Activated CD4-positive, alpha-beta T cell treated with anti-CD3 and anti-CD28 coated beads, Interleukin-2, amount 10 ng/mL, durations not matched to agents 24 days and 14 days (primary cell): Measurements from ENCODE around the gene BCL7B. TPM values are rescaled to one million over a fixed set of nuclear protein-coding genes. Genes with fewer than 3 reads are reported as not detected.
"Not testable (repeated sequence)": the region's sequence is repeated elsewhere in the genome, so short reads cannot be mapped to it uniquely, and the experiment has no call there.

ENCODE experiments used
- DNase-seq: peaks from one replicate; pipeline ENCODE4 v3.0.0; 2022
- H3K27ac Mint-ChIP-seq: one replicate; pipeline ENCODE4 v1.8.0; 2022; ENCODE audit warnings: mild to moderate bottlenecking, mixed read lengths
- H3K27me3 Mint-ChIP-seq: one replicate; pipeline ENCODE4 v1.8.0; 2022; ENCODE audit warnings: mixed read lengths
- H3K36me3 Mint-ChIP-seq: one replicate; pipeline ENCODE4 v1.8.0; 2022; ENCODE audit warnings: low read depth, mild to moderate bottlenecking, mixed read lengths
- H3K4me1 Mint-ChIP-seq: one replicate; pipeline ENCODE4 v1.8.0; 2021; ENCODE audit warnings: mixed read lengths
- H3K4me3 Mint-ChIP-seq: one replicate; pipeline ENCODE4 v1.8.0; 2022; ENCODE audit warnings: mild to moderate bottlenecking, moderate library complexity, mixed read lengths
- H3K9me3 Mint-ChIP-seq: one replicate; pipeline ENCODE4 v1.8.0; 2021; ENCODE audit warnings: mixed read lengths
- intact Hi-C: fragments of 100-400 bp; cut with micrococcal nuclease; formaldehyde crosslinking; loops from one replicate; pipeline ENCODE4 v1.15.1; 2023
- total RNA-seq: library from RNA; stranded (reverse); gene quantifications from 2 replicates; pipeline ENCODE4 v1.2.3, GENCODE V29; 2022

The BCL7B gene
- total RNA-seq, 1 donor from 2014 or later = 75.9 TPM

DNA sequence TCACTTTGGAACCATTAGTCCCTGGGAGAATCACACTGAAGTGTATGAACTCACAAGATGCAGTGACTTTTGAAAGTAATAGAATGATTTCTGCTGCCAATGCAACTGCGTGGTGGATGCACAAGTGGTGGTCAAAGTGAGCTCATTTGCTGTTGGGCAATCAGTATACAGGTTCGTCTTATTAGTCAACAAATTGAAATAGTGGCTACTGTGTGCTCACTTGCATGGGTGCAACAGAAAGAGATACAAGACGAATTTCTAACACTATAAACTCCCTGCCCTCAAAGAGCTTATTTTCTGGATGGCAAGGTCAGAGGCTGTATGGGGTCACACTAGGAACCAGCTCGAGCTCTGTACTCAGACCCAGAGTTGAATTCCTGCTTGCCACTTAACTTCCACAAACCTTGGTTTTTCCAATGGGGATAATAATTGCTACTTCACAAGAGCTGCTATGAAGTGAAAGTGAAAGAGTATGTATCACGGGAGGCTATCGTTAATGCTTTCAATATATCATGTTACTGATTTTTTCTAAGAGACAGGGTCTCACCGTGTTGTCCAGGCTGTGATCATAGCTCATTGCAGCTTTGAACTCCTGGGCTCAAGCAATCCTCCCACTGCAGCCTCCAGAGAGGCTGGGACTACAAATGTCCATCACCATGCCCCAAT is 8.3 kb upstream of the BCL7B start:
- no peaks in the 10 kb centered on the region for H3K9me3 Mint-ChIP-seq
- peaks cover 18% of the 10 kb centered on the region for H3K36me3 Mint-ChIP-seq
- no peak overlapping the region for H3K27ac Mint-ChIP-seq
- peak overlapping the region; percentile 62 for H3K4me3 Mint-ChIP-seq
- no peaks in the 10 kb centered on the region for H3K27me3 Mint-ChIP-seq
- intact Hi-C loops = no loop called here
- H3K4me1 Mint-ChIP-seq = peaks cover 30% of the 10 kb centered on the region
- no peak for DNase-seq

DNA sequence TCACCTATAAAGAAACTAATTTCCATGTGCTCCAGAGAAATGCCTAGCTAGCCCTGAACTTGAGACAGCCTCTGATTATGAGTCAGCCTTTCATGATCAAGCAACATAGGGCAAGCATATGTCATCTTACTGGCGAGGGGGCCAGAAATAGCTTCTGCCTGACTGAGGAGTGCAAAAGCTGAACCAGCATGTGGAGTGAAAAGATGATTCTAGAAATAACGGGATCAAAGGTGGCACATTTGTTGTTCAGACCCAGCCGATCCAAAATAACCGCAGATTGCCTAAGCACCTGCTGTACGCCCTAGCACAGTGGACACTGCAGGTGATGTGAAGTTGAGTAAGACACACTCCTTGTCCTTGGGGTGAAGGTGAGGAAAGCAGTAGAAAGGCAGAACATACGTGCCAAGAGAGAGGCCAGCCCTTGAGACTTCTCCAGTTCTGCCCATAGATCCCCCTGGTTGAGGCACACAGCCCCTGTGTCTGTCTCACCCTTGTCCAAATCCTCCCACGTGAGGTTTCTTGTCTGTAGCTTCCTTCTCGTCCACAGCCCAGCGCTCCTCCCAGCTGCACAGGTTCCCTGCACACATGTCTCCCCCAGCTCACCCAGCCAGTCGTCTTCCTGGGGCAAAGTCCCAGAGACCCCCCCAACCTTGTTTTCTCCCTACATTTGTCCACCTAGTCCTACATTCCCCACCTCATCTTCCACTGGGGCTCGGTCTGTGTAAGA is 2.8 kb upstream of the BCL7B start:
- Mint-ChIP-seq H3K9me3 (no peaks in the 10 kb centered on the region), H3K27me3 (no peaks in the 10 kb centered on the region), H3K36me3 (peaks cover 4% of the 10 kb centered on the region), H3K4me1 (peaks cover 26% of the 10 kb centered on the region), H3K4me3 (no peak overlapping the region), H3K27ac (peak overlapping the region; percentile 10)
- intact Hi-C loops = no loop called here
- DNase-seq = no peak

DNA sequence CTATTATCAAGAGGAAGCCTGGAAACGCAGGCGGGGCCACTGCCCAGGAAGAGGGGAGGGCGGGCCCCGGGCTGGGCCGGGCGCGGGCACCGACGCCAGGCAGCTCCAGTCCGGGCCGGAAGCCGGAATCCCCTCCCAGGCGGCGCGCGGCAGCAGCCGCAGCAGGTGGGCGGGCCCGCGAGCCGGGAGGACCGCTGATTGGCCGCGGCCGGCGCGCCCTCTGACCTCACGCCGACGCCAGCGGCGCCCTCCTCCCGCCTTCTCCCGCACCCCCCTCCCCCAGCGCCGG is 438 bp downstream of the BCL7B start:
- no peaks in the 10 kb centered on the region for H3K9me3 Mint-ChIP-seq
- intact Hi-C loops = loop anchor here (1.0 kb wide), 4 partner anchors 21 to 181 kb away; partner anchors contain the start of genes ABHD11, BAZ1B, BUD23 and DNAJC30
- H3K27me3 Mint-ChIP-seq = no peaks in the 10 kb centered on the region
- H3K36me3 Mint-ChIP-seq = peaks cover 16% of the 10 kb centered on the region
- peak overlapping the region; percentile 95 for H3K27ac Mint-ChIP-seq
- H3K4me1 Mint-ChIP-seq = peaks cover 32% of the 10 kb centered on the region
- peak; percentile 98 for DNase-seq
- peak overlapping the region; percentile 89 for H3K4me3 Mint-ChIP-seq

DNA sequence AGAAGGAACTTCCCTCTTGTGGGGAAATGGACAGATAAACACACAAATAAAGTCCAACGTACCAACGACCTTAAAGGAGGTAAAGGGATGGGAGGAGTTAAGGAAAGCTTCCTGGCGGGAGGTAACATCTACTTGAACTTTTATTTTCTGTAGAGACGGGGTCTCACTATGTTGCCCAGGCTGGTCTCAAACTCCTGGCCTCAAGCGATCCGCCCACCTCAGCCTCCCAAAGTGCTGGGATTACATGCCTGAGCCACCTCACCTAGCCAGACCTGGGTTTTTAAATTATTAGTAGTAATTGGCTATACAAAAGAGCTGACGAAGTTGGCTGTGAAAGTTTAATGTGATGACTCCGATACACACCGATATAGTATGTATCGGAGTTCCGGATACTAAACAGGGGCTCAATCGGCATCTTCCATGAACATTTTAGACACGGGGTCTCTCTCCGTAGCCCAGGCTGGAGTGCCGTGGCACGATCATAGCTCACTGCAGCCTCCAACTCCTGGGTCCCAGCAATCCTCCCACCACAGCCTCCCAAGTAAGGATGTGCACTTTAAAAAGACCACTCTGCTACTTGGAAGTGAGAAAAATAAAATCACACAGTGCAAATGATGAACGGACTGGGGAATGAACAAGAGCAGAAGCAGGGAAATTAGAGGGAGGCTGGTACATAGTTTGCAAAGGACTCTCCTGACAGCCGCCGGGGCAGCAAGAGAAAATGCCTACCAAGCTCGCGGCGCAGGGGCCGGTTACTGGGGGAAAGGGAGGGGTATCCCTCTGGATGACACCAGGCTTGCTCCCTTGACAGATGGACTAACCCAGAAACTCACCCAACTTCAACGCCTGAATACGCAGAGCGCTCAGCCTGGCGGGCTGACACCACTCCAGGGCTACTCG is 1.0 kb downstream of the BCL7B start:
- Mint-ChIP-seq H3K9me3 (no peaks in the 10 kb centered on the region), H3K36me3 (peaks cover 17% of the 10 kb centered on the region), H3K4me3 (peak overlapping the region; percentile 89), H3K27me3 (no peaks in the 10 kb centered on the region), H3K4me1 (peaks cover 29% of the 10 kb centered on the region), H3K27ac (peak overlapping the region; percentile 79)
- DNase-seq = no peak
- intact Hi-C loops = loop anchor here (1.0 kb wide), 4 partner anchors 22 to 182 kb away; partner anchors contain the start of genes ABHD11, BAZ1B, BUD23 and DNAJC30

DNA sequence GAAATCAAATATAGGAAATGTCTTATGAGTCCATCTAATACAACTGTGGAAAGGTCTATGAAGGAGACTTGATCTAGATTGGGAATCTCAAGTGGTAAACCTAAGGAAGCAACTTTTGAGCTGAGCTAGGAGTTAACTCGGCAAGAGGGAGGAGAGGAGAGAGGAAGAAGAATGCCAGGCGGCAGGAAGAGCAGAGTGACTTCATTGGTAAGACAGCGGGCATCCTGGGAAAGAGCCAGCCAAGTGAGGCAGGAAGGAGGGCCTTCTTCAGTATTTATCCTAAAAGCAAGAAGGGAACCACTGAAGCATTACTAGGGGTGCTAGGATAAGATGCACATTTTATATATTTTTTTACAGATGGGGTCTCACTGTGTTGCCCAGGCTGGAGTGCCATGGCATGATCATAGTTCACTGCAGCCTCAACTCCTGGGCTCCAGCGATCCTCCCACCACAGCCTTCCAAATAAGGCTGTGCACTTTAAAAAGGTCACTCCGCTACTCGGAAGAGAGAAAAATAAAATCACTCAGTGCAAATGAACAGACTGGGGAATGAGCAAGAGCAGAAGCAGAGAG is 2.0 kb downstream of the BCL7B start:
- Mint-ChIP-seq H3K4me1 (peaks cover 29% of the 10 kb centered on the region), H3K27me3 (no peaks in the 10 kb centered on the region), H3K27ac (peak overlapping the region; percentile 67), H3K4me3 (peak overlapping the region; percentile 89), H3K36me3 (peaks cover 20% of the 10 kb centered on the region), H3K9me3 (no peaks in the 10 kb centered on the region)
- intact Hi-C loops = no loop called here
- DNase-seq = no peak

DNA sequence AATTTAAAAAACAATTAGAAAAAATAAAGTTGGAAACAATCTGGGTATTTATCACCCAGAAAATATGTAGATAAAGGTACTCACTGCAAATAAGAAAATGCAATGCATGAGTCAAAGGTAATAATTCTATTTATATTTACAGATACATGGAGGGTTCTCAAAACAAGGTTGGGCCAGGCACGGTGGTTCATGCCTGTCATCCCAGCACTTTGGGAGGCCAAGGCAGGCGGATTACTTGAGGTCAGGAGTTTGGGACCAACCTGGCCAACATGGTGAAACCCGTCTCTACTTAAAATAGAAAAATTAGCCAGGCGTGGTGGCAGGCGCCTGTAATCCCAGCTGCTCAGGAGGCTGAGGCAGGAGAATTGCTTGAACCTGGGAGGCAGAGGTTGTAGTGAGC is 7.4 kb downstream of the BCL7B start:
- H3K9me3 Mint-ChIP-seq, H3K27ac Mint-ChIP-seq, DNase-seq, intact Hi-C loops, H3K4me3 Mint-ChIP-seq, H3K27me3 Mint-ChIP-seq: not testable (repeated sequence)
- Mint-ChIP-seq H3K36me3 (peaks cover 38% of the 10 kb centered on the region), H3K4me1 (peaks cover 29% of the 10 kb centered on the region)

DNA sequence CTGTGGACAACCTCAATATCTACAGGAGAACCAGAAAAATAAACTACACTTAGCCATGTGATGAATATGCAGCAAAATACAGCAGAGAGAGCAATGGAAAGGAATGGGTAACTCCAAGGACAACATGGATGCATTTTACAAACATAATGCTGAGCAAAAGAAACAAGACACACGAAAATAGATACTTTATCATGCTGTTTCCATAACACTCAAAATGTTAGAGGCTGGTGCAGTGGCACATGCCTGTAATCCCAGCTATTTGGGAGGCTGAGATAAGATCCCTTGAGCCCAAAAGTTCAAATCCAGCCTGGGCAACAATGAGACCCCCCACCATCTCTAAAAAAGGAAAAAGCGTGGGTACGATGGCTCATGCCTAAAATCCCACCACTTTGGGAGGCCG is 8.3 kb downstream of the BCL7B start:
- H3K27ac Mint-ChIP-seq = no peak overlapping the region
- no peaks in the 10 kb centered on the region for H3K27me3 Mint-ChIP-seq
- H3K4me1 Mint-ChIP-seq = peaks cover 23% of the 10 kb centered on the region
- no peaks in the 10 kb centered on the region for H3K9me3 Mint-ChIP-seq
- intact Hi-C loops = no loop called here
- no peak for DNase-seq
- H3K36me3 Mint-ChIP-seq = peaks cover 35% of the 10 kb centered on the region
- H3K4me3 Mint-ChIP-seq = no peak overlapping the region

DNA sequence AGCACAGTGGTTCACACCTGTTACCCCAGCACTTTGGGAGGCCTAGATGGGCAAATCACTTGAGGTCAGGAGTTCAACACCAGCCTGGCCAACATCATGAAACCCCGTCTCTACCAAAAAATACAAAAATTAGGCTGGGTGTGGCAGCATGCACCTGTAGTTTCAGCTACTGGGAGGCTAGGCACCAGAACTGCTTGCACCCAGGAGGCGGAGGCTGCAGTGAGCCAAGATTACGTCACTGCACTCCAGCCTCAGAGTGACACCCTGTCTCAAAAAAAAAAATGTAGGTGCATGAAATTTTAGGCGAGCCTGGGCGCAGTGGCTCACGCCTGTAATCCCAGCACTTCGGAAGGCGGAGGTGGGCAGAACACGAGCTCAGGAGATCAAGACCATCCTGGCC is 9.6 kb downstream of the BCL7B start:
- Mint-ChIP-seq H3K4me3 (no peak overlapping the region), H3K9me3 (no peaks in the 10 kb centered on the region), H3K27ac (no peak overlapping the region), H3K27me3 (no peaks in the 10 kb centered on the region), H3K36me3 (peaks cover 36% of the 10 kb centered on the region), H3K4me1 (peaks cover 21% of the 10 kb centered on the region)
- intact Hi-C loops = no loop called here
- DNase-seq = no peak

DNA sequence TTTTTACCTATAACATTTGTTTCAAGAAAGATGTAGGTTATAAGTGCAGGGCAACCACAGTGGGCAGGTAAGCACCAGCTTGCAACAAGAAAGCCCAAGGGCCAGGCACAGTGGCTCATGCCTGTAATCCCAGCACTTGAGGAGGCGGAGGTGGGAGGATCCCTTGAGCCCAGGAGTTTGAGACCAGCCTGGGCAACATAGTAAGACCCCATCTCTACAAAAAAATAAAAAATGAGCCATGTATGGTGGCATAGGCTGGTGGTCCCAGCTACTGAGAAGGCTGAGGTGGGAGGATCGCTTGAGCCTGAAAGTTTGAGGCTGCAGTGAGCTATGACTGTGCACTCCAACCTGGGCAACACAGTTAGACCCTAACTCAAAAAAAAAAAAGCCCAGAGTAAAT is 12.8 kb downstream of the BCL7B start:
- Mint-ChIP-seq H3K9me3 (no peaks in the 10 kb centered on the region), H3K4me1 (peaks cover 19% of the 10 kb centered on the region), H3K36me3 (peaks cover 49% of the 10 kb centered on the region), H3K4me3 (no peak overlapping the region), H3K27ac (no peak overlapping the region), H3K27me3 (no peaks in the 10 kb centered on the region)
- intact Hi-C loops = no loop called here
- no peak for DNase-seq

DNA sequence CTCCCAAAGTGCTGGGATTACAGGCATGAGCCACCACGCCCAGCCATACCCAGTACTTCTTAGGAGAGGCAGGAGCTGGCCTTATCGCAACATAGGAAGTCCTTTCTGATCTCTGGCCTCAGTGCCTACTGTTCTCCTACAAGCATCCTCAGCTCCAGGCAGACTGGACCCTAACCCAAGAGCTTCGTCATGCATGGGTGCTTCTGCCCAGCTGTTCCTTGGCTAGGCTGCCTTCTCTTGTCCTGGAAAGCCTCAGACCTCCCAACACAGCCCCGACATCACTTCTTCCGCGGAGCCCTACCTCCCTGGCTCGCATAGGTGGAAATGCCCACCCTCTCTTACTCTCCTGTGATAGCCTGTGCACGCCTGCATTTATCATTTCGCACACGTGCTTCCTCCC is 15.8 kb downstream of the BCL7B start:
- Mint-ChIP-seq H3K36me3 (peaks cover 59% of the 10 kb centered on the region), H3K27ac (no peak overlapping the region), H3K4me1 (peaks cover 4% of the 10 kb centered on the region), H3K9me3 (no peaks in the 10 kb centered on the region), H3K27me3 (no peaks in the 10 kb centered on the region), H3K4me3 (no peak overlapping the region)
- intact Hi-C loops = no loop called here
- DNase-seq = no peak

DNA sequence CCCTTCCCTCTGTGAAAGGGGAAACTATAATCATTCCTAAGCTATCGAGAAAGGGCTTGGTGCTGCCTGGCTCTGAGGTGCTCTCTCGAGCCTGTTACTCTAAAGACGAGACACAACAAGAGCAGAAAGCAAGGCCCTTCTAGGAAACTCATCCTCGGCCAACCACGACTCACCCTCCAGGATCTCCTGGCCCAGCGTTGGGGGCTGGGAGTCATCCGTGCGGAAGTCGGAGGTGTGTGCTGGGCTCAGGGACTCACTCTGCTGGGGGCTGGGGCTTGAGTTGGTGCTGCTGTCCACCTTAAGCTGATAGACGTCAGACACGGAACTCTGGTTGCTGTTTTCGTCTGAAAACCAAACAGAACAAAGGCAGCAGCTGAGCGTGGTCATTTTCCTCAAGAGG is 17.8 kb downstream of the BCL7B start:
- Mint-ChIP-seq H3K4me1 (no peaks in the 10 kb centered on the region), H3K27me3 (no peaks in the 10 kb centered on the region), H3K36me3 (peaks cover 60% of the 10 kb centered on the region), H3K9me3 (no peaks in the 10 kb centered on the region), H3K4me3 (no peak overlapping the region), H3K27ac (no peak overlapping the region)
- intact Hi-C loops = no loop called here
- no peak for DNase-seq

DNA sequence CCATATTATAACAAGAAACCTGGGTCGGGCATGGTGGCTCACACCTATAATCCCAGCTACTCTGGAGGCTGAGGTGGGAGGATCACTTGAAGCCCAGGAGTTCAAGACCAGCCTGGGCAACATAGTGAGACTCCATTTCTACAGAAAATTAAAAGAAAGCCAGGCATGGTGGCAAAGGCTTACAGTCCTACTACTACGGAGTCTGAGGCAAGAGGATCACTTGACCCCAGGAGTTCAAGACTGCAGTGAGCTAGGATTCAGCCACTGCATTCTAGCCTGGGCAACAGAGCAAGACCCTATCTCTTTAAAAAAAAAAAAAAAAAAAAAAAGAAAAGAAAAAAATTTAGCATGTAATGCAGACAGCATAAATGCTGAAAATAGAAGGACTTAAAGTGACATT is 19.0 kb downstream of the BCL7B start:
- intact Hi-C loops, H3K9me3 Mint-ChIP-seq, H3K27ac Mint-ChIP-seq: not testable (repeated sequence)

DNA sequence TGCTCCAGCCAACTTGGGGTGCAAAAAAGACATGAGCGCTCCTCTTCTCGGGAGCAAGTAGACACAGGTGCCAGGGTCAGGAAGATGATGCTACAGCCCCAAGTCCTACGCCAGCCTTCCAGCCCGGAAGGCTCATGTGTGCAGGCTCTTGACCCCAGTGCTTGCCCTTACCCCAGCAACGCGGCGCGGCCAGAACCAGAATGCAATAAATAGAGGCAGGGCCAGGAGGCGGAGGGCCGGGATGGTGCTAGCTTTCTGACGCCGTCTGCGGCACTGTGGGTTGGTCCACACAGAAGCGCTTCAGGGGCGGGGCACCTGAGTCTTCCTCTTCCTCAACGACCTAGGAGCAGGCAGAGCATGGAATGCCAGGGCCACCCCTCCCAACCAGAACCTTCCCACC is 20.4 kb downstream of the BCL7B start:
- H3K27me3 Mint-ChIP-seq = no peaks in the 10 kb centered on the region
- H3K27ac Mint-ChIP-seq = no peak overlapping the region
- intact Hi-C loops = no loop called here
- H3K36me3 Mint-ChIP-seq = peaks cover 50% of the 10 kb centered on the region
- H3K4me1 Mint-ChIP-seq = no peaks in the 10 kb centered on the region
- no peak overlapping the region for H3K4me3 Mint-ChIP-seq
- H3K9me3 Mint-ChIP-seq = no peaks in the 10 kb centered on the region
- DNase-seq = no peak

More for the DNA sequence above, 19.0 kb downstream of the BCL7B start:
- H3K4me1 Mint-ChIP-seq, H3K27me3 Mint-ChIP-seq, DNase-seq, H3K4me3 Mint-ChIP-seq: not testable (repeated sequence)
- peaks cover 57% of the 10 kb centered on the region for H3K36me3 Mint-ChIP-seq

DNA sequence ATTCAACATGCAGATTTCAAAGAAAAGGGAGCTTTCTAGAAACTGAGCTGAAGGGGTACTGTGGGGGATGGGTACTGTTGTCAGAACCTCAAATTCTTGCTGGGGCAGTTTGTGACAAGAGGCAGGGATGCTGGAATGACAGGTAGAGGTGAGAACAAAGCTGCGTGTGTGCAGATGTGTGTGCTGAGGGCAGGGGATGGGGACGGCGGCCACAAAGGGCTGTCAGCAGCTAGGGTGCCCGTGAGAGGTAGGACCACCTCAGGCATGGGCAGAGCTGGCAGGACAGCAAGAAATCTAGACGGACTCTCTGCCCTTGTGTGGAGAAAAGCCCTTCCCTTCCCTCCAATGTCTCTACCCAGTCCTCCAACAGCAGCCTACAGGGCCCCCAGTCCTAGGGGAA is 21.0 kb downstream of the BCL7B start:
- H3K36me3 Mint-ChIP-seq = peaks cover 45% of the 10 kb centered on the region
- no peaks in the 10 kb centered on the region for H3K9me3 Mint-ChIP-seq
- H3K27ac Mint-ChIP-seq = no peak overlapping the region
- no peak overlapping the region for H3K4me3 Mint-ChIP-seq
- DNase-seq = no peak
- H3K27me3 Mint-ChIP-seq = no peaks in the 10 kb centered on the region
- intact Hi-C loops = no loop called here
- H3K4me1 Mint-ChIP-seq = no peaks in the 10 kb centered on the region
